ENCODE measurements around the gene TNFSF10. TPM values are rescaled to one million over a fixed set of nuclear protein-coding genes. Genes with fewer than 3 reads are reported as not detected.

TNFSF10 gene
- total RNA-seq, 6 experiments from 2014 or later, result 0.17 to 0.31 (median 0.28) TPM; not detected in 3

GRCh38 chr3:172461530-172462138 lies 61.6 kb downstream of the TNFSF10 start:
- H3K9me3 Mint-ChIP-seq, result no peaks in the 10 kb centered on the region
- TF ChIP-seq CTCF (IDR thresholded peaks at IDR 0.05), result peak; percentile 91
- H3K4me3 Mint-ChIP-seq, result no peak overlapping the region
- H3K4me1 Mint-ChIP-seq (ENCODE audit: low read depth), result peaks cover under 1% of the 10 kb centered on the region
- H3K36me3 Mint-ChIP-seq (ENCODE audit: low read depth), result no peaks in the 10 kb centered on the region
- H3K27me3 Mint-ChIP-seq (ENCODE audit: insufficient read depth), result peaks cover 2% of the 10 kb centered on the region
- peak; percentile 9 for DNase-seq
- H3K27ac Mint-ChIP-seq, result no peak overlapping the region

DNA sequence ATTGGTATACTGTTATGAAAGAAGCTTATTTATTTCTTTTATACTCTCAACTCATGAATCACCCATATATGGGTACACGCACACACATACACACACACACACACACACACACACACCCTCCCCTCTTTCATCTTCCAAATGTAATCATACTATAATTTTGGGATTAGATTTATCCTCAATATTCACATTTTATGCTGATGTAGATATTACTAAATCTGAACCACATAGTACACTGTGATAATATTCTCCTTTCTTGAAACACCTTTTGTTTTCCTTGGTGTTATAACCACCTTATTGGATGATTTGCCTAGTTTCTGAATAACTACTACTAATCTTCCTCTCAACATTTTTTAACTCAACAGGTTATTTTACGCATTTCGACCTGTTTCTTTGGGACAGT lies 66.8 kb downstream of the TNFSF10 start:
- Mint-ChIP-seq H3K36me3 (ENCODE audit: low read depth) (no peaks in the 10 kb centered on the region), H3K4me1 (ENCODE audit: low read depth) (peaks cover 6% of the 10 kb centered on the region; the same call in 1 of the 2 replicates), H3K27me3 (ENCODE audit: insufficient read depth) (peaks cover 14% of the 10 kb centered on the region), H3K9me3 (no peaks in the 10 kb centered on the region), H3K4me3 (no peak overlapping the region), H3K27ac (no peak overlapping the region)
- no peak for DNase-seq
- no peak for TF ChIP-seq CTCF (IDR thresholded peaks at IDR 0.05)

Other genes starting within 250 kb of the TNFSF10 start
- not detected for gene GHSR, start 75.0 kb downstream of the TNFSF10 start, total RNA-seq (2021; fragmentation: NEBNext Ultra II Directional; extraction: Animal tissue kit (Norgen Biotek cat#: 25700))
- 10 to 100 TPM; 42.1 to 82.6 (median 76.3) TPM for gene NCEH1, start 187.6 kb upstream of the TNFSF10 start, total RNA-seq (2021; fragmentation: NEBNext Ultra II Directional; extraction: Animal tissue kit (Norgen Biotek cat#: 25700))
- 10 to 100 TPM; 29.1 to 62.4 (median 50.6) TPM for gene ECT2, start 227.3 kb upstream of the TNFSF10 start, total RNA-seq (2021; fragmentation: NEBNext Ultra II Directional; extraction: Animal tissue kit (Norgen Biotek cat#: 25700))

Data from HFFc6 (cell line).